Astrocyte (in vitro differentiated cells and primary cell): ENCODE measurements around the gene SLC66A1.

Source experiments
- CTCF ChIP-seq: IDR thresholded peaks from 2 replicates; pipeline ENCODE4 v1.5.1; 2011; ENCODE audit warnings: low read depth, mild to moderate bottlenecking, inconsistent platforms, low read length, moderate library complexity; ENCODE audit not compliant: insufficient read depth
- EZH2 ChIP-seq: IDR thresholded peaks from 2 replicates; pipeline ENCODE4 v1.6.1; 2012; ENCODE audit warnings: mild to moderate bottlenecking, low read length, inconsistent platforms; ENCODE audit not compliant: insufficient read depth

- TF ChIP-seq CTCF (no peak), EZH2 (no peak)
Measured at GRCh38 chr1:19306941-19307340, 5.2 kb upstream of the SLC66A1 start.
